T-helper 1 cell treated with Interleukin-12 subunit alpha and Interleukin-12 subunit beta and Interleukin-4 antibody, amounts not matched to agents 30 μg/mL and 1 μg/mL, for 36 hours (primary cell): Measurements from ENCODE around the gene FPR3.

Experiments
- H3K27ac Mint-ChIP-seq: one replicate; pipeline ENCODE4 v1.8.0; 2021; ENCODE audit warnings: mild to moderate bottlenecking, mixed read lengths
- H3K27me3 Mint-ChIP-seq: one replicate; pipeline ENCODE4 v1.8.0; 2021; ENCODE audit warnings: low read depth, mixed read lengths
- H3K36me3 Mint-ChIP-seq: one replicate; pipeline ENCODE4 v1.8.0; 2021; ENCODE audit warnings: low read depth, mixed read lengths
- H3K4me1 Mint-ChIP-seq: one replicate; pipeline ENCODE4 v1.8.0; 2021; ENCODE audit warnings: low read depth, mixed read lengths
- H3K4me3 Mint-ChIP-seq: one replicate; pipeline ENCODE4 v1.8.0; 2021; ENCODE audit warnings: mild to moderate bottlenecking, moderate library complexity, mixed read lengths
- H3K9me3 Mint-ChIP-seq: one replicate; pipeline ENCODE4 v1.8.0; 2021; ENCODE audit warnings: mixed read lengths

The FPR3 gene

DNA sequence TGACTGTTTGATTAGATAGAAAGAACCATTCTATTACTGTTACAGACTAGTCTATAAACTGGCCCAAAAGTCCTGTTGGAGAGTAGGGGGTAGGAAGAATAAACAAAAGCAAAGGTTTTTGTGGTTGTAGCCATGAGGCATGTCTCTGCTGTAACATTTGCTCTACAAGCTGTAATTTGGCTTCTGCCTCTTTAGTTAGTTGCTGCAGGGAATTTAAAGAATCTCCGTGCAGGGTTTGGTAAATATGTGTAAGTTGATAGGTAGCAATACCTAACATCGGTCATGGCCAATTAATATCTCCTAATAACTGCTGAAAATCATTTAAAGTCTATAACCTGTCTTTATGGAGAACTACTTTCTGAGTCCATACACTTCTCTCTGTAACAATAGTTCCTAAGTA lies 13.0 kb downstream of the FPR3 start:
- Mint-ChIP-seq H3K4me1 (no peaks in the 10 kb centered on the region), H3K27ac (no peak overlapping the region), H3K9me3 (peaks cover 46% of the 10 kb centered on the region), H3K36me3 (no peaks in the 10 kb centered on the region), H3K27me3 (no peaks in the 10 kb centered on the region), H3K4me3 (no peak overlapping the region)

DNA sequence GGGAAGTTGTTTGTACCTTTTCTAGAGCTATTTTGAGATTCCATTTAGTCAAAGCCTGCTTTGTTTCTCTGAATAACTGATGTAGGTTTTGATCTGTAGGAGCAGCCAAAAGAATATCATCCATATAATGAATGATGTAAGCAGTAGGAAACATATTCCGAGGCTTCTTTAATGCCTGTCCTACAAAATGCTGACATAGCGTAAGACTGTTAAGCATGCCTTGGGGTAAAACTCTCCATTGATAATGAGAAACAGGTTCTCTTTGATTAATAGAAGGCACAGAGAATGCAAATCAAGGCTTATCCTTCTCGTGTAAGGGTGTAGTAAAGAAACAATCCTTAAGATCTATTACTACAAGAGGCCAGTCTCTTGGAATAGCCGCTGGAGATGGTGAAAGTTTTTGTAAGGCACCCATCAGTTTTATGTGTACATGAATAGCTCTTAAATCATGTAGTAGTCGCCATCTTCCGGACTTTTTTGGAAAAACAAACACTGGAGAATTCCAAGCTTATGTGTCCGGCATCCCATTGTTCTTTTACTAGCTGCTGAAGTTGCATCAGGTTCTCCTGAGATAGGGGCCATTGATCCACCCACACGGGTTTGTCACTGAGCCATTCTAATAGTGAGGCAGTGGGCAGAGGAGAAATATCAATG lies 13.5 kb downstream of the FPR3 start:
- Mint-ChIP-seq H3K4me3 (no peak overlapping the region), H3K4me1 (no peaks in the 10 kb centered on the region), H3K27ac (no peak overlapping the region), H3K9me3 (peaks cover 42% of the 10 kb centered on the region), H3K36me3 (no peaks in the 10 kb centered on the region), H3K27me3 (no peaks in the 10 kb centered on the region)

DNA sequence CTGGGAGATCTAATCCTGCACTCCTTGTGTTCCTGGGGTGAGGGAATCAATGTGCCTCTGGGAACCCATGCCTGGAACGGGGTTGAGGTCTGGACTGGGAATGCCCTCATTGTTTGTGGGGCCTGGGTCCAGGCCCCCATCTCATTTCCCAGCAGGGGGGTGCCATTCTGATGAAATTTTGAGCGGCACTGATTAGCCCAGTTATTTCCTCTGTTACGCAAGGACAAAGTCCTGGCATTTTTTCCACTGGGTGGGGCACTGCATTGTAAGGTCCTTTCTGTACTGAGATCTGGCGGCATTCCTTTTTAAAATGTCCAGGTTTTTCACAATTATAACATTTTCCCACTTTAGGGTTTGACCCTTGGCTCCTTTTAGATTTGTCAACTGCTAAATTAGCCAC lies 14.8 kb downstream of the FPR3 start:
- no peaks in the 10 kb centered on the region for H3K27me3 Mint-ChIP-seq
- H3K4me3 Mint-ChIP-seq, result no peak overlapping the region
- peaks cover 44% of the 10 kb centered on the region for H3K9me3 Mint-ChIP-seq
- H3K4me1 Mint-ChIP-seq, result no peaks in the 10 kb centered on the region
- no peak overlapping the region for H3K27ac Mint-ChIP-seq
- H3K36me3 Mint-ChIP-seq, result no peaks in the 10 kb centered on the region

DNA sequence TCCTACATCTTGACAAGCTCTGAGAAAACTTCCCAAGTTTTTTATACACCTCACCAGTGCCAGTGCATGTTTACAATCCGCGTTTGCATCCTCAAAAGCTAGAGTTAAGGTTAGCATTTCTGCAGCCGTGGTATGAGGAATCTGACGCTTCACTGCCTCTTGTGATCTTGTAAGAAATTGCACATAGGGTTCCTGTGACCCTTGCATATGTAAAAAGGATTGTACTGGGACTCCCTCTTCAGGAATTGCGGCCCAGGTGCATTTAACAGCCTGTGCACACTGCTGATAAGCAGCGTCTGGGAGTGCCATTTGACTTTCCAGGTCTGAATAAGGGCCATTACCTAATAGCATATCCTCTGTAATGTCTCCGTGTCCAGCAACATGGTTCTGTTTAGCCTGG lies 15.3 kb downstream of the FPR3 start:
- Mint-ChIP-seq H3K4me1 (no peaks in the 10 kb centered on the region), H3K27ac (no peak overlapping the region), H3K36me3 (no peaks in the 10 kb centered on the region), H3K4me3 (no peak overlapping the region), H3K9me3 (peaks cover 42% of the 10 kb centered on the region), H3K27me3 (no peaks in the 10 kb centered on the region)

- Mint-ChIP-seq H3K4me1 (no peaks in the 10 kb centered on the region), H3K36me3 (no peaks in the 10 kb centered on the region), H3K9me3 (peaks cover 38% of the 10 kb centered on the region), H3K27me3 (no peaks in the 10 kb centered on the region), H3K27ac (no peak overlapping the region), H3K4me3 (no peak overlapping the region)
Observed at GRCh38 chr19:51811344-51811743, 16.4 kb downstream of the FPR3 start.

DNA sequence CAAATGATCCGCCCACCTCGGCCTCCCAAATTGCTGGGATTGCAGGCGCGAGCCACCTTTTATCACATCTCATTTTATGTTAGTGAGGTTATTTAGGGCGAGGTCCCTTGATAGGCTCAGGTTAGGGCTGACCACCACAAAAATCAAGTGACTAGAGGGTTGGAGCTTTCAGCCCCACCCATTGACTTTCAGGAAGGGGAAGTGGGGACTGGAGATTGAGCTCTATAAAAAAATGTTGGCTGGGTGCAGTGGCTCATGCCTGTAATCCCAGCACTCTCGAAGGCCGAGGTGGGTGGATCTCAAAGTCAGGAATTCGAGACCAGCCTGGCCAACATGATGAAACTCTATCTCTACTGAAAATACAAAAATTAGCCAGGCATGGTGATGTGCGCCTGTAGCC lies 20.1 kb downstream of the FPR3 start:
- H3K27me3 Mint-ChIP-seq, result no peaks in the 10 kb centered on the region
- H3K4me1 Mint-ChIP-seq, result no peaks in the 10 kb centered on the region
- no peaks in the 10 kb centered on the region for H3K36me3 Mint-ChIP-seq
- H3K27ac Mint-ChIP-seq, result no peak overlapping the region
- no peak overlapping the region for H3K4me3 Mint-ChIP-seq
- H3K9me3 Mint-ChIP-seq, result peaks cover 49% of the 10 kb centered on the region

DNA sequence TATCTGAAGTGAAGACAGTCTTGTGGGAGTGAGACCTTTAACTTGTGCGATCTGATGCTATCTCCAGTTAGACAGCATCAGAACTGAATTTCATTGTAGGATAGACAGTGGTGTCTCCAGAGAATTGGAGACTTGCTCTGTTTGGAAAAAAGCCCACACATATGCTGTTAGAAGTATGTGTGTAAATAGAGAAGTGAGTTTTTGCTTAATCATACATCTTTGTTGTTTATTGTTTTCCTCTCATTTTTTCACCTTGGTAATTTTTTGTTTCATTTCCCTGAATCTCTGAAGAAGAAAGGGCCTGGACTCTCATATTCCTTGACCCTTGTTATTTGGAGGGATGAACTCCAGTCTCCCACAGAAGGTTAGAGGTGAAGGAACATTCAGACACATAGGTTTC lies 21.8 kb downstream of the FPR3 start:
- Mint-ChIP-seq H3K9me3 (peaks cover 51% of the 10 kb centered on the region), H3K27ac (no peak overlapping the region)

DNA sequence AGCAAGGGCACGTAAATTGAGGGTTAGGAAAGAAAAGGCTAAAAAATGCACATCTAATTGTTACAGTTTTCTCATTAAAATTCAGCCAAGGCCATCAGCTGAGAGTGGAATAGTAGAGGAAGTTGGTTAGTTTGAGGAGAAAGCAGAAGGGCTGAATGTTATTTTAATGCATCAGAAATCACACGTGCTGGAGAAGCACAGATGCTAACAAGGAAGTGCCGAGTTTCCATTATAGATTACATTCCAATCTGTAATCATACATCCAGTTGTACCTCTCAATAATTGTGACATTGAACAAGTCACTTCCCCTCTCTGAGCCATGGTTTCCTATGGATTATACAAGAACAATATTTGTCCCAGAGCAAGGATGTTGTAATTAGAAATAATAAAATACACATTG lies 25.1 kb downstream of the FPR3 start:
- Mint-ChIP-seq H3K9me3 (peaks cover 66% of the 10 kb centered on the region), H3K27ac (no peak overlapping the region), H3K4me1 (no peaks in the 10 kb centered on the region), H3K4me3 (no peak overlapping the region), H3K36me3 (no peaks in the 10 kb centered on the region), H3K27me3 (no peaks in the 10 kb centered on the region)

More for the DNA sequence above, 21.8 kb downstream of the FPR3 start:
- Mint-ChIP-seq H3K4me1 (no peaks in the 10 kb centered on the region), H3K36me3 (no peaks in the 10 kb centered on the region), H3K4me3 (no peak overlapping the region), H3K27me3 (no peaks in the 10 kb centered on the region)

DNA sequence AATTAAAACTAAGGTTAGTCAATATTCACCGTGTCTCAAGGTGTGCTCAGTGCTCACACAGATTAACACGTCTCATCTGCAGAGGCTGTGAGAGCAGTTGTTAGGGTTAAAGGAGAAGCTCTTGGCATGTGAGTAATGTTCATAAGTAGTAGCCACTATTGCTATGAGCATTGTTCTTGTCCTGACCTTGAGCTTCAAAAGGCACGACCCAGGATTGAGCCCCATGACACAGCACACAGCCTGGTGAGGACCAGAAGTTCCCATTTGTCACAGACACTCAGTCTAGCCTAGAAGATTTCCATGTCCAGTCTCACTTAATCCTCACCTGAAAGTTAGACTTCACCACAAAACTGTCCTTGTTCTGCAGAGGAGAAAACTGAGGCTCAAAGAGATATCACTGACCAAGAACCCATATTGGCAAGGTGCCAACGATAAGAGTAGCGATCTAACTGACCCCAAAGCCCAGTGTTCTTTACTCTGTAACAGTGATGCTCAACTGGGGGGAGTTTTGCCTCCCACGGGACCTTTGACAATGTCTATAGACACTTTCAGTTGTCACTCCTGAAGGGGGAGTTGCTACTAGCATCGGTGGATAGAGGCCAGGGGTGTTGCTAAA lies 26.0 kb downstream of the FPR3 start:
- Mint-ChIP-seq H3K4me1 (no peaks in the 10 kb centered on the region), H3K27me3 (no peaks in the 10 kb centered on the region), H3K4me3 (no peak overlapping the region), H3K36me3 (no peaks in the 10 kb centered on the region), H3K27ac (no peak overlapping the region), H3K9me3 (peaks cover 73% of the 10 kb centered on the region)

DNA sequence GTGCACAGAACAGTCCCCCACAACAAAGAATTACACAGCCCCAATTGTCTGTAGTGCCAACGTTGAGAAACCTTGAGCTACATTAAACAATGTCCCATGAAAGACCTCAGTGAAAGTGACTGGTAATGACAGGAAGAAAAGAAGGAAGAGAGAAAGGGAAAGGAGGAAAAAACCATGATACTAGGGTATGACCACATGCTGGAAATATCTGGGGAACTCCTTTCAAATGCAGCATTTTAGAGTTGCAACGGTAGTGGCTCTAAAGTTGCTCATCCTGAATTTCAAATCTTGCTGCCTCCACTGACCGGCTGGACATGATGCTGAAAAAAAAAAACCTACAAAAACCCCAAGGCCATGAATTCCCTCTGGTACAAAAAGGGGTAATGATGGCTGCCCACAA lies 26.5 kb downstream of the FPR3 start:
- H3K27ac Mint-ChIP-seq, result no peak overlapping the region
- H3K36me3 Mint-ChIP-seq, result no peaks in the 10 kb centered on the region
- H3K4me3 Mint-ChIP-seq, result no peak overlapping the region
- H3K27me3 Mint-ChIP-seq, result no peaks in the 10 kb centered on the region
- no peaks in the 10 kb centered on the region for H3K4me1 Mint-ChIP-seq
- H3K9me3 Mint-ChIP-seq, result peaks cover 78% of the 10 kb centered on the region

GRCh38 chr19:51821921-51822320 lies 27.0 kb downstream of the FPR3 start:
- Mint-ChIP-seq H3K27ac (no peak overlapping the region), H3K36me3 (no peaks in the 10 kb centered on the region), H3K9me3 (peaks cover 80% of the 10 kb centered on the region), H3K27me3 (no peaks in the 10 kb centered on the region), H3K4me1 (no peaks in the 10 kb centered on the region), H3K4me3 (no peak overlapping the region)

GRCh38 chr19:51822325-51822724 lies 27.4 kb downstream of the FPR3 start:
- Mint-ChIP-seq H3K4me3 (no peak overlapping the region), H3K36me3 (no peaks in the 10 kb centered on the region), H3K27me3 (no peaks in the 10 kb centered on the region), H3K9me3 (peaks cover 79% of the 10 kb centered on the region), H3K27ac (no peak overlapping the region), H3K4me1 (no peaks in the 10 kb centered on the region)

- Mint-ChIP-seq H3K27me3 (no peaks in the 10 kb centered on the region), H3K9me3 (peaks cover 83% of the 10 kb centered on the region), H3K4me1 (no peaks in the 10 kb centered on the region), H3K4me3 (no peak overlapping the region), H3K27ac (no peak overlapping the region), H3K36me3 (no peaks in the 10 kb centered on the region)
Observed at GRCh38 chr19:51822946-51823345, 28.0 kb downstream of the FPR3 start.

- no peaks in the 10 kb centered on the region for H3K27me3 Mint-ChIP-seq
- no peak overlapping the region for H3K27ac Mint-ChIP-seq
- H3K4me3 Mint-ChIP-seq, result no peak overlapping the region
Observed at GRCh38 chr19:51824281-51825005, 29.5 kb downstream of the FPR3 start.

GRCh38 chr19:51830274-51830673 lies 35.3 kb downstream of the FPR3 start:
- H3K4me1 Mint-ChIP-seq, result no peaks in the 10 kb centered on the region
- no peak overlapping the region for H3K27ac Mint-ChIP-seq
- peaks cover 2% of the 10 kb centered on the region for H3K36me3 Mint-ChIP-seq
- H3K27me3 Mint-ChIP-seq, result no peaks in the 10 kb centered on the region
- H3K4me3 Mint-ChIP-seq, result no peak overlapping the region
- peaks cover 66% of the 10 kb centered on the region for H3K9me3 Mint-ChIP-seq

More at GRCh38 chr19:51824281-51825005, 29.5 kb downstream of the FPR3 start:
- Mint-ChIP-seq H3K4me1 (no peaks in the 10 kb centered on the region), H3K36me3 (no peaks in the 10 kb centered on the region), H3K9me3 (peaks cover 78% of the 10 kb centered on the region)
